OCI-LY3 (cell line): ENCODE measurements around the gene DAP.
A peak's percentile ranks its signal among the peaks of the same experiment; 100 is the strongest.

Experiments
- H2AFZ ChIP-seq: fragments of 200-600, 300-600 bp; shearing (Covaris generic); 2 replicates; pipeline ENCODE4 v1.6.0; 2014; ENCODE audit warnings: antibody characterized with exemption, low read depth, low read length
- H3K27ac ChIP-seq: fragments of 200-600, 300-600 bp; sonication (generic); 2 replicates; pipeline ENCODE4 v1.5.1; 2014; ENCODE audit warnings: mild to moderate bottlenecking, low read length, moderate library complexity, mixed read lengths
- H3K27me3 ChIP-seq: fragments of 200-600, 300-600 bp; sonication (generic); 2 replicates; pipeline ENCODE4 v1.6.1; 2014; ENCODE audit warnings: low read depth, low read length, mixed read lengths
- H3K36me3 ChIP-seq: fragments of 200-600, 300-600 bp; sonication (generic); replicated peaks from 2 replicates; pipeline ENCODE3; 2014; ENCODE audit warnings: low read depth, low read length, mixed read lengths
- H3K4me1 ChIP-seq: fragments of 300-600, 200-600 bp; sonication (generic); 2 replicates; pipeline ENCODE4 v1.6.1; 2014; ENCODE audit warnings: low read length, mixed read lengths
- H3K4me2 ChIP-seq: fragments of 200-600, 300-600 bp; sonication (generic); 2 replicates; pipeline ENCODE4 v1.6.1; 2014; ENCODE audit warnings: low read length, mixed read lengths
- H3K4me3 ChIP-seq: fragments of 300-600, 200-600 bp; sonication (generic); 2 replicates; pipeline ENCODE4 v1.5.1; 2014; ENCODE audit warnings: antibody characterized with exemption, mild to moderate bottlenecking, low read length, moderate library complexity
- H3K79me2 ChIP-seq: fragments of 300-600, 200-600 bp; shearing (Covaris generic); 2 replicates; pipeline ENCODE4 v1.6.1; 2014; ENCODE audit warnings: mild to moderate bottlenecking, low read length, mixed read lengths
- H3K9ac ChIP-seq: fragments of 300-600, 200-600 bp; shearing (Covaris generic); 2 replicates; pipeline ENCODE4 v1.6.0; 2014; ENCODE audit warnings: mild to moderate bottlenecking, low read length, moderate library complexity
- H3K9me3 ChIP-seq: fragments of 200-600, 300-600 bp; shearing (Covaris generic); 2 replicates; pipeline ENCODE4 v1.6.1; 2014; ENCODE audit warnings: low read length, mixed read lengths; ENCODE audit not compliant: insufficient read depth
- H4K20me1 ChIP-seq: fragments of 200-600, 300-600 bp; sonication (generic); 2 replicates; pipeline ENCODE4 v1.6.1; 2016; ENCODE audit warnings: low read length, mixed read lengths; ENCODE audit not compliant: insufficient read depth
- CTCF ChIP-seq: fragments of 200-600, 300-600 bp; sonication (generic); IDR thresholded peaks from 2 replicates; pipeline ENCODE4 v1.5.1; 2014; ENCODE audit warnings: antibody characterized with exemption, low read length, low read depth
- EZH2phosphoT487 ChIP-seq: fragments of 200-600 bp; shearing (Covaris generic); IDR thresholded peaks from 2 replicates; pipeline ENCODE4 v1.6.1; 2018; ENCODE audit warnings: antibody characterized with exemption, mixed run types, low read depth

DAP gene

GRCh38 chr5:10635867-10636350, 125.1 kb downstream of the DAP start:
- peaks cover 28% of the 10 kb centered on the region for H3K36me3 ChIP-seq
- no peaks in the 10 kb centered on the region for H4K20me1 ChIP-seq
- peaks cover 62% of the 10 kb centered on the region for H3K4me1 ChIP-seq
- TF ChIP-seq EZH2phosphoT487 (no peak), CTCF (no peak)
- peak overlapping the region; percentile 93 for H3K4me2 ChIP-seq
- H2AFZ ChIP-seq: no peak overlapping the region
- no peaks in the 10 kb centered on the region for H3K27me3 ChIP-seq
- peaks cover 71% of the 10 kb centered on the region for H3K79me2 ChIP-seq
- no peaks in the 10 kb centered on the region for H3K9me3 ChIP-seq
- peak overlapping the region; percentile 65 for H3K4me3 ChIP-seq
- H3K9ac ChIP-seq: peak overlapping the region; percentile 85
- peak overlapping the region; percentile 99 for H3K27ac ChIP-seq

GRCh38 chr5:10635257-10635866, 125.7 kb downstream of the DAP start:
- H3K27me3 ChIP-seq: no peaks in the 10 kb centered on the region
- H2AFZ ChIP-seq: no peak overlapping the region
- peak overlapping the region; percentile 93 for H3K4me2 ChIP-seq
- H3K9ac ChIP-seq: peak overlapping the region; percentile 85
- peaks cover 70% of the 10 kb centered on the region for H3K79me2 ChIP-seq
- peak overlapping the region; percentile 99 for H3K27ac ChIP-seq
- H3K4me3 ChIP-seq: peak overlapping the region; percentile 65
- peaks cover 67% of the 10 kb centered on the region for H3K4me1 ChIP-seq
- H3K9me3 ChIP-seq: no peaks in the 10 kb centered on the region
- no peak for TF ChIP-seq EZH2phosphoT487
- TF ChIP-seq CTCF: no peak
- no peaks in the 10 kb centered on the region for H4K20me1 ChIP-seq
- H3K36me3 ChIP-seq: peaks cover 24% of the 10 kb centered on the region

- Histone ChIP-seq H3K36me3 (peaks cover 28% of the 10 kb centered on the region), H3K4me1 (peaks cover 75% of the 10 kb centered on the region), H3K27me3 (no peaks in the 10 kb centered on the region), H4K20me1 (no peaks in the 10 kb centered on the region), H3K9me3 (no peaks in the 10 kb centered on the region), H3K27ac (peak overlapping the region; percentile 99), H2AFZ (no peak overlapping the region), H3K9ac (peak overlapping the region; percentile 33; the same call in 1 of the 2 replicates), H3K4me3 (peak overlapping the region; percentile 45), H3K79me2 (peaks cover 73% of the 10 kb centered on the region), H3K4me2 (peak overlapping the region; percentile 93)
- TF ChIP-seq CTCF: no peak
- TF ChIP-seq EZH2phosphoT487: no peak
Measured at GRCh38 chr5:10634562-10634961, 126.5 kb downstream of the DAP start.

- peak overlapping the region; percentile 68 for H3K9ac ChIP-seq
- TF ChIP-seq EZH2phosphoT487 (no peak), CTCF (no peak)
- peak overlapping the region; percentile 3; the same call in 1 of the 2 replicates for H3K4me3 ChIP-seq
- H2AFZ ChIP-seq: no peak overlapping the region
- no peaks in the 10 kb centered on the region for H4K20me1 ChIP-seq
- no peaks in the 10 kb centered on the region for H3K27me3 ChIP-seq
- peak overlapping the region; percentile 99 for H3K27ac ChIP-seq
- H3K4me1 ChIP-seq: peaks cover 80% of the 10 kb centered on the region
- H3K36me3 ChIP-seq: peaks cover 33% of the 10 kb centered on the region
- peaks cover 78% of the 10 kb centered on the region for H3K79me2 ChIP-seq
- no peaks in the 10 kb centered on the region for H3K9me3 ChIP-seq
- peak overlapping the region; percentile 49 for H3K4me2 ChIP-seq
Measured at GRCh38 chr5:10634050-10634449, 127.0 kb downstream of the DAP start.
